ENCODE results near the gene CCP110.

Gene CCP110

DNA sequence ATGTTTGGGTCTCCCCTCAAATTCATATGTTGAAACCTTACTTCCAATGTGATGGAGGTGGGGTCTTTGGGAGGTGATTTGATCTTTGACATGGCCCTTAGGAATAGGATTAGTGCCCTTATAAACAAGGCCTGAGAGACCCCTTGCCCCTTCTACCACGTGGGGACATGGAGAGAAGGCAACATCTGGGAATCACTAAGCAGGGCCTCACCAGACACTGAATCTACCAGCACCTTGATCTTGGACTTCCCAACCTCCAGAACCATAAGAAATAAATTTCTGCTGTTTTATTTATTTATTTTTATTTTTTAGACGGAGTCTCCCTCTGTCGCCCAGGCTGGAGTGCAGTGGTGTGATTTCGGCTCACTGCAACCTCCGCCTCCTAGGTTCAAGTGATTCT is 42.0 kb upstream of the CCP110 start:
- POLR2A ChIA-PET (ENCODE audit: low non-redundant PET) = no interaction called here
- H3K27ac ChIP-seq = no peak overlapping the region
- TF ChIP-seq, protein P1, sequence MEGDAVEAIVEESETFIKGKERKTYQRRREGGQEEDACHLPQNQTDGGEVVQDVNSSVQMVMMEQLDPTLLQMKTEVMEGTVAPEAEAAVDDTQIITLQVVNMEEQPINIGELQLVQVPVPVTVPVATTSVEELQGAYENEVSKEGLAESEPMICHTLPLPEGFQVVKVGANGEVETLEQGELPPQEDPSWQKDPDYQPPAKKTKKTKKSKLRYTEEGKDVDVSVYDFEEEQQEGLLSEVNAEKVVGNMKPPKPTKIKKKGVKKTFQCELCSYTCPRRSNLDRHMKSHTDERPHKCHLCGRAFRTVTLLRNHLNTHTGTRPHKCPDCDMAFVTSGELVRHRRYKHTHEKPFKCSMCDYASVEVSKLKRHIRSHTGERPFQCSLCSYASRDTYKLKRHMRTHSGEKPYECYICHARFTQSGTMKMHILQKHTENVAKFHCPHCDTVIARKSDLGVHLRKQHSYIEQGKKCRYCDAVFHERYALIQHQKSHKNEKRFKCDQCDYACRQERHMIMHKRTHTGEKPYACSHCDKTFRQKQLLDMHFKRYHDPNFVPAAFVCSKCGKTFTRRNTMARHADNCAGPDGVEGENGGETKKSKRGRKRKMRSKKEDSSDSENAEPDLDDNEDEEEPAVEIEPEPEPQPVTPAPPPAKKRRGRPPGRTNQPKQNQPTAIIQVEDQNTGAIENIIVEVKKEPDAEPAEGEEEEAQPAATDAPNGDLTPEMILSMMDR (conservative IDR thresholded peaks at IDR 0.05; ENCODE audit: low read depth) = no peak
- CTCF ChIA-PET = no interaction called here
- DNase-seq (ENCODE audit: low spot score) = no peak

DNA sequence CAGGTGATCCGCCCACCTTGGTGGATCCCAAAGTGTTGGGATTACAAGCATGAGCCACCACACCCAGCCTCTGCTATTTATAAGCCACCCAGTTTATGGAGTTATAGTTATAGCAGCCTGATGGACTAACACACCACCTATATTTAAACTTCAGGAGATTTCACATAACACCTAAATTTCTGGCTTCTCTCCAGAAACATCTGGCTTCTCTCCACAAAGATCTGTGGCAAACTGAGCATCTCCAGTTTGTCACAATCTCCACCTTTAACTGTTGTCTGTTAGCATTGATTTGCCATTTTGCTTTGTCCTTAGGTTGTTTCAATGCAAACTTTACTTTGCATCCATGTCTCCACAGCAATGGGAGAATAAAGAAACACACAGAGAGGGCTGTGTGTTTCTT is 41.5 kb upstream of the CCP110 start:
- CTCF ChIA-PET = no interaction called here
- TF ChIP-seq, protein P1 (conservative IDR thresholded peaks at IDR 0.05; ENCODE audit: low read depth) = no peak
- POLR2A ChIA-PET (ENCODE audit: low non-redundant PET) = no interaction called here
- no peak for DNase-seq (ENCODE audit: low spot score)
- H3K27ac ChIP-seq = no peak overlapping the region

DNA sequence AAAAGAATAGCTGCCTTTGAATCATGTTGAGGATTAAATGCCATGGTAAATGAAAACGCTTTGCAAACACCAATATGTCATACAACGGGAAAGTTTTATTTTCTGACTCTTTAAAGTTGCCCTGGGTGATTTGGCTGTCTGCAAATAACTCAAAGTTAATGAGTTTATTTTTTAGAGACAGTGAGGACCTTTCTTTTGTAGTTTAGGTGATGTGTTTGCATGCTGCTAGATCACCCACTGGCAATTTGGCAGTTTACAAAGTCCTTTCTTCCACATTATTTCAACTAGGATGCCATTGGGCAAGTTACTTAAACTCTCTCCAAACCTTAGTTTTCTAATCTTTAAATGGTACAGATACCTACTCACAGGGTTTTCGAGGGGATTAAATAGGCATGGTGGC is 39.6 kb upstream of the CCP110 start:
- TF ChIP-seq, protein P1 (conservative IDR thresholded peaks at IDR 0.05; ENCODE audit: low read depth) = no peak
- no peak overlapping the region for H3K27ac ChIP-seq
- no peak for DNase-seq (ENCODE audit: low spot score)
- CTCF ChIA-PET = no interaction called here
- POLR2A ChIA-PET (ENCODE audit: low non-redundant PET) = no interaction called here

DNA sequence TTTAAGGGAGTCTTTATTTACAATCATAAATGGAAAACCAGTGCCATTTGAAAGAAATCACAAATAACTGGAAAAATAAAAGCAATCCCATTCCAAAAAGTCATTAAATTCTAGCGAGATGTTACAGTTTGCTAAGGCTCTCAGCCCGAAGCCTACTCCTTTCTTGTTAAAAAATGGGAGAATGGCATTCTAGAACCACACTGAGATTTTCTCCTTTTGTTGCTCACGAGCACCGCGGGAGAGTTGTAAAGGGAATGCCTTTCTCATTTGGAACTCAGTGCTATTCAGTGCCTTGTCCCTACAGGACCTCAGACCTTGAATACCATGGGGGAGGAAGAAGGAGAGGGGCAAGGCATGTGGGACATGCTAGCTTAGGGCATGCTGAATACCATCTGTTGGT is 38.1 kb upstream of the CCP110 start:
- ChIA-PET CTCF (interaction anchor here (0.7 kb wide), 1 partner anchor 400 kb away, joined by 3 read pairs; no protein-coding TSS in a partner anchor), POLR2A (ENCODE audit: low non-redundant PET) (no interaction called here)
- no peak for DNase-seq (ENCODE audit: low spot score)
- TF ChIP-seq, protein P1 (conservative IDR thresholded peaks at IDR 0.05; ENCODE audit: low read depth) = no peak
- no peak overlapping the region for H3K27ac ChIP-seq

DNA sequence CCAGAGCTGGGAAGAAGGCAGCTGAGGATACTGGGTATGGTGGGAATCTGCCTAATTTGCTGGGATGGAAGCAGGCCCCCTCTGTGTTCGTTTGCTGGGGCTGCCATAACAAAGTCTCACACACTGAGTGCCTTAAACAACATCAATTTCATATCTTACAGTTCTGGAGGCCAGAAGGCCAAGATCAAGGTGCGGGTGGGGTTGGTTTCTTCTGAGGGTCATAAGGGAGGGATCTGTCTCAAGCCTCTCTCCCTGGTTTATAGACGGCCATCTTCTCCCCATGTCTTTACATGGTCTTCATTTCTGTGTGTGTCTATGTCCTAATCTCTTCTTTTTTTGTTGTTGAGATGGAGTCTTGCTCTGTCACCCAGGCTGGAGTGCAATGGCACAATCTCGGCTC is 37.7 kb upstream of the CCP110 start:
- TF ChIP-seq, protein P1 (conservative IDR thresholded peaks at IDR 0.05; ENCODE audit: low read depth) = no peak
- DNase-seq (ENCODE audit: low spot score) = no peak
- CTCF ChIA-PET = interaction anchor here (0.7 kb wide), 1 partner anchor 400 kb away, joined by 3 read pairs; no protein-coding TSS in a partner anchor
- POLR2A ChIA-PET (ENCODE audit: low non-redundant PET) = no interaction called here
- no peak overlapping the region for H3K27ac ChIP-seq

DNA sequence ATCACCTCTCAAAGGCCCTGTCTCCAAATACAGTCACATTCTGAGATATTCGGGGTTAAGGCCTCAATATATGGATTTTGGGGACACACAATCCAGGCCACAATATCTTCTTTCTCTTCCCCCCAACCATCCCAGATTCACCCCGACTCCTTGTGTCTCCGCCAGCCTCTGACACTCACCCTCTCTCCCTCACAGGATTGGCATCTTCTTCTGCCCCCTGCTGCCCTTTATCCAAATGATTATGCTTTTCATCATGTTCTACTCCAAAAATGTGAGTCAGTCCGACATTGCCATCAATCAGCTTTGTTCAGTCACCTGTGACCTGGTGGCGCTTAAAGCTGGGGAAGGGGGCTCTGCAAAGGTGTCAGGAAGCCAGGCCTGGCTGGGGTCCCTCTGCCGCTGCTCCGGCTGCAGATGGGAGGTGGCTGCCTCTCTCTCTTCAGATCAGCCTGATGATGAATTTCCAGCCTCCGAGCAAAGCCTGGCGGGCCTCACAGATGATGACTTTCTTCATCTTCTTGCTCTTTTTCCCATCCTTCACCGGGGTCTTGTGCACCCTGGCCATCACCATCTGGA is 36.9 kb upstream of the CCP110 start:
- ChIA-PET CTCF (interaction anchor here (0.7 kb wide), 1 partner anchor 108 kb away, joined by 5 read pairs; no protein-coding TSS in a partner anchor), POLR2A (ENCODE audit: low non-redundant PET) (no interaction called here)
- DNase-seq (ENCODE audit: low spot score) = no peak
- TF ChIP-seq, protein P1 (conservative IDR thresholded peaks at IDR 0.05; ENCODE audit: low read depth) = no peak
- no peak overlapping the region for H3K27ac ChIP-seq
